Gastrocnemius medialis (tissue), 4 donors: ENCODE results near the gene SND1. TPM values are rescaled to one million over a fixed set of nuclear protein-coding genes. Genes with fewer than 3 reads are reported as not detected.
A peak's percentile ranks its signal among the peaks of the same experiment; 100 is the strongest.

ENCODE experiments used
- ATAC-seq, 2 donors: fragments of 150-250 bp; one replicate each; pipeline ENCODE4 v1.9.1; 2016
- DNase-seq, 2 donors: peaks; one replicate each; pipeline ENCODE4 v3.0.0-alpha.2; 2019
- H3K27ac ChIP-seq, 4 donors: fragments of 200-600 bp; sonication (generic); 1 replicate in 1 of 4; 2 replicates in 3 of 4; pipeline ENCODE4 v1.5.1; 2016 to 2018; ENCODE audit warnings: mild to moderate bottlenecking in 2 of 4, moderate library complexity in 1 of 4
- H3K27me3 ChIP-seq, 3 donors: fragments of 200-600 bp; sonication (generic) in 2 of 3; 1 replicate in 1 of 3; 2 replicates in 2 of 3; pipeline versions ENCODE4 v1.5.1 to v1.6.0; 2016 to 2019; ENCODE audit warnings: mild to moderate bottlenecking in 1 of 3, moderate library complexity in 1 of 3
- H3K36me3 ChIP-seq, 2 donors: fragments of 200-600 bp; sonication (generic) in 1 of 2; one replicate each; pipeline ENCODE4 v1.5.1; 2017 to 2018
- H3K4me1 ChIP-seq, 2 donors: fragments of 200-600 bp; sonication (generic) in 1 of 2; one replicate each; pipeline ENCODE4 v1.5.1; 2016 to 2017; ENCODE audit warnings: mild to moderate bottlenecking in 2 of 2
- H3K4me3 ChIP-seq, 4 donors: fragments of 200-600 bp; sonication (generic) in 3 of 4; 1 replicate in 1 of 4; 2 replicates in 3 of 4; pipeline ENCODE4 v1.5.1; 2016 to 2019; ENCODE audit warnings: mild to moderate bottlenecking in 2 of 4
- H3K9me3 ChIP-seq, 3 donors: fragments of 200-600 bp; sonication (generic) in 2 of 3; 1 replicate in 1 of 3; 2 replicates in 2 of 3; pipeline ENCODE4 v1.5.1; 2016 to 2019
- POLR2A ChIP-seq, 2 donors: fragments of 450-650 bp; IDR thresholded peaks; one replicate each; pipeline ENCODE4 v1.6.1; 2017; ENCODE audit warnings: antibody characterized with exemption in 2 of 2, mild to moderate bottlenecking in 2 of 2, moderate library complexity in 2 of 2
- in situ Hi-C, 4 donors: fragments of 200-750 bp; cut with MboI; loops; one replicate each; pipeline versions ENCODE4 v1.15.0 to v1.8.0; 2017; ENCODE audit warnings: low sequenced_read_pairs in 4 of 4
- intact Hi-C: fragments of 100-400 bp; cut with DNase I; formaldehyde crosslinking; loops from one replicate; pipeline ENCODE4 v1.15.1; 2023; ENCODE audit warnings: low total_unique reads
- total RNA-seq, 4 donors: library from RNA; depleted of rRNA; stranded (reverse); fragments of >200 nt; gene quantifications; one replicate each; pipeline versions ENCODE4 v1.1.0 to v1.2.3, GENCODE V29; 2016
- TF ChIP-seq, protein P1 (sequence below), 5 experiments: fragments of 450-650 bp in 3 of 5; fragments of 200-600 bp in 2 of 5; sonication (generic) in 2 of 5; IDR thresholded peaks in 4 of 5; conservative IDR thresholded peaks in 1 of 5; 1 replicate in 4 of 5; 2 replicates in 1 of 5; pipeline ENCODE4 v1.5.1; 2016 to 2019; ENCODE audit warnings: antibody characterized with exemption in 5 of 5, mild to moderate bottlenecking in 3 of 5, moderate library complexity in 3 of 5

SND1 gene
- total RNA-seq, 4 donors from 2014 or later, result 30.4 to 73.0 (median 50.3) TPM

DNA sequence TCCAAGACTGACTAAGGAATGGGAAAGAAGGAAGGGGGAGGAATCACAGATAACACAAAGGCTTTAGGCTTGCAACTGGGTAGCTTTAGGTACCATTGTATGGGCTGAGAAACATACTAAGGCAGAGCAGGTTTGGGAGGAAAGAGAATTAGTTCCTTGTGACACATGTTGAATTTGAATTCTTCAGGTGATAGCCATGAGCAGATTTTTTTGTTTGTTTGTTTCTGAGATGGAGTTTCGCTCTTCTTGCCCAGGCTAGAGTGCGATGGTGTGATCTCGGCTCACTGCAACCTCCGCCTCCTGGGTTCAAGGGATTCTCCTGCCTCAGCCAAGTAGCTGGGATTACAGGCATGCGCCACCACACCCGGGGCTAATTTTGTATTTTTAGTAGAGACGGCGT, 4.4 kb upstream of the SND1 start:
- DNase-seq (no peak), ATAC-seq (no peak)
- no peaks in the 10 kb centered on the region for H3K27me3 ChIP-seq
- H3K4me3 ChIP-seq, result no peak overlapping the region
- in situ Hi-C loops, result loop anchor here in 2 of 4 donors (5.0 to 10.0 kb wide), 2 partner anchors 53 to 65 kb away; partner anchors contain the start of gene FSCN3 (in 1 of the 2)
- intact Hi-C loops, result no loop called here
- H3K27ac ChIP-seq, result no peak overlapping the region
- H3K9me3 ChIP-seq, result no peaks in the 10 kb centered on the region
- peaks cover under 1 to 6% of the 10 kb centered on the region in 2 donors for H3K4me1 ChIP-seq
- no peaks in the 10 kb centered on the region for H3K36me3 ChIP-seq
- TF ChIP-seq, protein P1, sequence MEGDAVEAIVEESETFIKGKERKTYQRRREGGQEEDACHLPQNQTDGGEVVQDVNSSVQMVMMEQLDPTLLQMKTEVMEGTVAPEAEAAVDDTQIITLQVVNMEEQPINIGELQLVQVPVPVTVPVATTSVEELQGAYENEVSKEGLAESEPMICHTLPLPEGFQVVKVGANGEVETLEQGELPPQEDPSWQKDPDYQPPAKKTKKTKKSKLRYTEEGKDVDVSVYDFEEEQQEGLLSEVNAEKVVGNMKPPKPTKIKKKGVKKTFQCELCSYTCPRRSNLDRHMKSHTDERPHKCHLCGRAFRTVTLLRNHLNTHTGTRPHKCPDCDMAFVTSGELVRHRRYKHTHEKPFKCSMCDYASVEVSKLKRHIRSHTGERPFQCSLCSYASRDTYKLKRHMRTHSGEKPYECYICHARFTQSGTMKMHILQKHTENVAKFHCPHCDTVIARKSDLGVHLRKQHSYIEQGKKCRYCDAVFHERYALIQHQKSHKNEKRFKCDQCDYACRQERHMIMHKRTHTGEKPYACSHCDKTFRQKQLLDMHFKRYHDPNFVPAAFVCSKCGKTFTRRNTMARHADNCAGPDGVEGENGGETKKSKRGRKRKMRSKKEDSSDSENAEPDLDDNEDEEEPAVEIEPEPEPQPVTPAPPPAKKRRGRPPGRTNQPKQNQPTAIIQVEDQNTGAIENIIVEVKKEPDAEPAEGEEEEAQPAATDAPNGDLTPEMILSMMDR (IDR thresholded peaks at IDR 0.05 in 4 of 5, conservative IDR thresholded peaks at IDR 0.05 in 1 of 5), result no peak
- no peak for TF ChIP-seq POLR2A (IDR thresholded peaks at IDR 0.05)

DNA sequence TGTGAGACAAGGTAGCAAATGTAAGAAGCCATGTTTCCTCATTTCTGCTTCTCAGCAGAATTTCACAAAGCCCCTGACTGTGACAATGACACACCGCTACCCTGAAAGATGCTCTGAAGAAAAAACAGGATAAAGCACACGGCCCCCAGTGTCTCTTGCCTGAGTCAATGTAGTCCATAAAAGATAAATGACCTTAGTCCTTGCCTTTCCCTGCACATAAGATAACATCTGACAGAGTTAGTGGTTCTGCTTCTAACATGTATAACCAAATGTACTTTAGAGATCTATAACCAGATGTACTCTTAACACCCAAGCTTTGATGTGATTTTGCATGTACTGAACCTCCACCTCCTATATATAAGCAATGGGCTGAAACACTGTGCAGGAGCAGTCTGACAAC, 3.0 kb upstream of the SND1 start:
- no peak overlapping the region for H3K27ac ChIP-seq
- DNase-seq (no peak), ATAC-seq (no peak)
- intact Hi-C loops (no loop called here), in situ Hi-C loops (loop anchor here in 2 of 4 donors (5.0 to 10.0 kb wide), 2 partner anchors 54 to 67 kb away; partner anchors contain the start of gene FSCN3 (in 1 of the 2))
- no peaks in the 10 kb centered on the region for H3K36me3 ChIP-seq
- no peak for TF ChIP-seq POLR2A (IDR thresholded peaks at IDR 0.05)
- TF ChIP-seq, protein P1 (IDR thresholded peaks at IDR 0.05 in 4 of 5, conservative IDR thresholded peaks at IDR 0.05 in 1 of 5), result no peak
- no peak overlapping the region for H3K4me3 ChIP-seq
- H3K4me1 ChIP-seq, result peaks cover 12 to 19% of the 10 kb centered on the region in 2 donors
- no peaks in the 10 kb centered on the region for H3K27me3 ChIP-seq
- no peaks in the 10 kb centered on the region for H3K9me3 ChIP-seq

DNA sequence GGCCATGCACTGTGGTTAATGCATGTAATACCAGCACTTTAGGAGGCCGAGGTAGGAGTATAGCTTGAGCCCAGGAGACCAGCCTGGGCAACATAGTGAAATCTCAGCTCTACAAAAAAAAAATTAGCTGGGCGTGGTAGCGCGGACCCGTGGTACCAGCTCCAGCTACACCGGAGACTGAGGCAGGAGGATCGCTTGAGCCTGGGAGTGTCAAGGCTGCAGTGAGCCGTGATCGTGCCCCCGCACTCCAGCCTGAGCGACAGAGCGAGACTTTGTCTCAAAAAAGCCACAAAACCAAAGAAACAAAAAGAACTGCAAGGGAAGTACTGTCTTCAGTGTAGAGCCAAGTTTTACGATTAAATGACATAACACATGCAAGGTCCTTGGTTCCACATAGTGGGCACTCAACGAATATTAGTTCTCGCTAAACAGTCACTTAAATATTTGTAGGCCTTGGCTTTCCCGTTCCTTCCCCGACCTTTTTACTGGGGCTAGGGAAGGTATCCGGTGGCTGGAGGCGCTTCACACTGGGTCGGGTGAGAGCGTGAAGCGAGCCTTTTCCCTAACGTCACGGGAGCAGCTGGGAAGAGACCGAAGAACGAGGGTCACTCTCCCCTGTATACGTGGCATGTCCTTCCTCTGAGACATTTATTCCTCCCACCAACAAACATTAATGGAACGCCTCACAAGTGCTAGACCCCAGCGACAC, 993 bp upstream of the SND1 start:
- H3K36me3 ChIP-seq, result no peaks in the 10 kb centered on the region
- in situ Hi-C loops, result loop anchor here in 1 of 4 donors (25.0 kb wide), 1 partner anchor 264 kb away; the partner anchor contains the start of gene ZNF800
- no peaks in the 10 kb centered on the region for H3K9me3 ChIP-seq
- peaks cover 23 to 29% of the 10 kb centered on the region in 2 donors for H3K4me1 ChIP-seq
- intact Hi-C loops, result loop anchor here (1.0 to 2.0 kb wide), 2 partner anchors 63 to 258 kb away; partner anchors contain the start of genes ARF5 and ZNF800
- no peak for TF ChIP-seq POLR2A (IDR thresholded peaks at IDR 0.05)
- TF ChIP-seq, protein P1 (IDR thresholded peaks at IDR 0.05 in 4 of 5, conservative IDR thresholded peaks at IDR 0.05 in 1 of 5), result no peak
- H3K4me3 ChIP-seq, result peak overlapping the region; percentile 60 to 90 (median 84)
- H3K27ac ChIP-seq, result peak overlapping the region; percentile 92 to 99 (median 93)
- DNase-seq (peak in 1 of 2 donors; percentile 30), ATAC-seq (peak in 1 of 2 donors; percentile 50)
- H3K27me3 ChIP-seq, result no peaks in the 10 kb centered on the region

DNA sequence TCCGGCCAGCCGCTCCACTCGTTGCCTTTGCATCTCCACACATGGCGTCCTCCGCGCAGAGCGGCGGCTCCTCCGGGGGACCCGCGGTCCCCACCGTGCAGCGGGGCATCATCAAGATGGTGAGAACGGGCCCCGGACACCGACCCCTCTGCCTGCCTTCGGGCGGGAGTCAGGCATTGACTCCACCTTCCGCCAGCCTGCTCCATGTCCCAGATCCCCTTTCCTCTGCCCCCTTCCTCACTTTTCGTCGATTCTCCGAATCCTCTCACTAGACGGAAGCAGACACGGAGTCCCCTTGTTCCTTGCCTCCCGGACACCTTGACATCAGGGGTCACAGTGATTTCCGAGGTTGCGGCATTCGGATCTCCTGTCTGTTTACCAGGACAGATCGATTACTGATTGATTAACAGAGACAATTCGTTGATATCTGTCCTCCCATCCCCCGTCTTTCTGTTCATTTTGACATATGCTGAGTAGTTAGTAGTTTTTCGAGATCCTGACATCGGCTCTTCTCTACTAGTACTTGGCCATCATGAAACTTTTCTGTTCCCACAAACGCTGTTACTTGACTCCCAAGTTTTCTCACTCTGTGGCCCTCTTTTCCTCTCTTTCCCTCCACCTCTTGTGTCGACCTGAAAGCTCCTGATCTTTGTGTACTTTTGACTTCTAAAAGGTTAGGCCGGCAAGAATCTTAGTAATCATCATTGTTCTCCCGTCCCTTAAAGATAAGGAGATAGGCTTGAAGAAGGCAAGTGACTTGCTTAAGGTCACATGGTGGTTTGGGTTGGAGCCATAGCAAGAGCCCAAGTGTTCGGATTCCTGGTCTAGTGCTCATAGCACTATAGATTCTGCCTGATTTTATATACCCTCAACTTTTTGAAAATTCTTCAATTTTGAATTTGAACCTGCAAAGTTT, 597 bp downstream of the SND1 start:
- Histone ChIP-seq H3K4me1 (peaks cover 23 to 29% of the 10 kb centered on the region in 2 donors), H3K4me3 (peak overlapping the region; percentile 78 to 90 (median 90)), H3K9me3 (no peaks in the 10 kb centered on the region), H3K27me3 (no peaks in the 10 kb centered on the region), H3K36me3 (no peaks in the 10 kb centered on the region), H3K27ac (peak overlapping the region; percentile 88 to 99 (median 92))
- TF ChIP-seq, protein P1 (IDR thresholded peaks at IDR 0.05 in 4 of 5, conservative IDR thresholded peaks at IDR 0.05 in 1 of 5), result no peak
- TF ChIP-seq POLR2A (IDR thresholded peaks at IDR 0.05), result no peak
- intact Hi-C loops (no loop called here), in situ Hi-C loops (loop anchor here in 1 of 4 donors (25.0 kb wide), 1 partner anchor 265 kb away; the partner anchor contains the start of gene ZNF800)
- ATAC-seq (peak; percentile 22 to 28), DNase-seq (no peak)
